ENCODE measurements around the gene PRPF19.

DNA sequence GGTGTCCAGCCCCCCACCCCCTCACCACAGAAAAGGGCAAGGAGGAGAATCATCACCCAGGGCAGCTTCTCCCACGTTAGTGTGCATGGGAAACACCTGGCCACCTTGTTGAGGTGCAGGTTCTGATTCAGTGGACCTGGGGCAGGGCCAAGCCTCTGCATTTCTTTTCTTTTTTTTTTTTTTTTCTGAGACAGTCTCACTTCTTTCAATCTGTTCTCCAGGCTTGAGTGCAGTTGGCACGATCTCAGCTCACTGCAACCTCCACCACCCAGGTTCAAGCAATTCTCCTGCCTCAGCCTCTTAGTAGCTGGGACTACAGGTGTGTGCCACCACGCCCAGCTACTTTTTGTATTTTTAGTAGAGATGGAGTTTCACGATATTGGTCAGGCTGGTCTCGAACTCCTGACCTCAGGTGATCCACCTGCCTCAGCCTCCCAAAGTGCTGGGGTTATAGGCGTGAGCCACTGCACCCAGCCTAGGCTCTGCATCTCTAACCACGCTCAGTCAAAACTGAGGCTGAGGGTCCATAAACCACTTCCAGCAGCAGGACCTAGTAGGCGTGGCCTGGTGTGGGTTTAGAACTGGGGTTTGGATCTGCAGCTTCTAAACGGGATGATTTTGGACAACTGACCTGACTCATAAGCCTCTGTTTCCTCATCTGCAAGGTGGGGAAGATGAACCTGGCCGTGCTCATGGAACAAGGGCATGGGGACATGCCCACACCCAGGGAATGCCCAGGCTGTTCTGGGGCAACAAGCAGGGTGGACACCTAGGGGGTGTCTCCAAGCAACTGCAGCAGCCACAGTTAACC is 38.3 kb downstream of the PRPF19 start:
- TF ChIP-seq TAF1 (IDR thresholded peaks at IDR 0.05; ENCODE audit: low read depth, low read length) (no peak), POLR2A (IDR thresholded peaks at IDR 0.05; ENCODE audit: low read depth, low read length) (no peak)
